G401 (cell line): Measurements from ENCODE around the gene SLC13A3. TPM values are rescaled to one million over a fixed set of nuclear protein-coding genes. Genes with fewer than 3 reads are reported as not detected.

Experiments
- DNase-seq: peaks from one replicate; pipeline ENCODE4 v3.0.0-alpha.2; 2015; ENCODE audit warnings: low spot score
- in situ Hi-C: cut with HindIII; loops from 2 replicates; pipeline ENCODE4 v1.10.0; 2016; ENCODE audit warnings: low sequenced_read_pairs, mixed read lengths
- total RNA-seq: library from RNA; depleted of rRNA; stranded (reverse); fragments of >200 nt; shearing (Covaris generic); gene quantifications from 2 replicates; pipeline ENCODE4 v1.2.3, GENCODE V29; 2014; rRNA removed

Gene SLC13A3
- total RNA-seq, 1 experiment from 2014 or later: not detected

DNA sequence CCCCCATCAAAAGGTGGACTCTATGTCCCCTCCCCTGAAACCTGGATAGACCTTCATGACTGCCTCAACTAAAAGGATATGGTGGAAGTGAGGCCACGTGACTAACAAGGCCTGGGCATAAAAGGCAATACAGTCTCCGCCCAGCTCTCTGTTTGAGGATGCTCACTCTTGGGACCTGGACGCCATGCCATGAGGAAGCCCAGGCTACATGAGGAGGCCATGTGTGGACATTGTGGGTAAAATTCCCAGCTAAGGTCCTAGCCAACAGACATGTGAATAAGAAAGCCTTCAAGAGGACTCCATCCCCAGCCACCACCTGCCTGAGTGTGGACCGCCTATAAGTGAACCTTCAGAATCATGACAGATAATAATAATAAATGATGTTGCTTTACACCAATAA is 130.7 kb downstream of the SLC13A3 start:
- in situ Hi-C loops: no loop called here
- DNase-seq: no peak

- DNase-seq: no peak
- in situ Hi-C loops: no loop called here
Observed at GRCh38 chr20:46519471-46520068, 131.7 kb downstream of the SLC13A3 start.

- peak; percentile 88 for DNase-seq
- in situ Hi-C loops: no loop called here
Observed at GRCh38 chr20:46512943-46513844, 138.1 kb downstream of the SLC13A3 start, which contains the start of gene ZNF334. TSS of gene ZNF334 (minus strand) at chr20:46513559. CDS start at chr20:46512102, 1,457 bp downstream.

- no peak for DNase-seq
Observed at GRCh38 chr20:46509523-46509922, 141.7 kb downstream of the SLC13A3 start.

More at GRCh38 chr20:46509523-46509922, 141.7 kb downstream of the SLC13A3 start:
- in situ Hi-C loops: no loop called here

Other genes with a start within 250 kb of the SLC13A3 start
- 18.7 and 45.5 TPM in 2 replicates for gene ELMO2, start 244.8 kb downstream of the SLC13A3 start, total RNA-seq
- not detected in 2 replicates for gene ZNF334, start 137.9 kb downstream of the SLC13A3 start, total RNA-seq
- not detected in 2 replicates for gene OCSTAMP, start 100.8 kb downstream of the SLC13A3 start, total RNA-seq
- 24.4 and 25.2 TPM in 2 replicates for gene TP53RK, start 38.0 kb upstream of the SLC13A3 start, total RNA-seq
- gene SLC2A10, start 58.2 kb upstream of the SLC13A3 start, total RNA-seq: 2.4 and 3.4 TPM in 2 replicates
- not detected in 2 replicates for gene EYA2, start 243.4 kb upstream of the SLC13A3 start, total RNA-seq